HG02642 (cell line): ENCODE data around the gene SCAPER.
"Not testable (repeated sequence)": the region's sequence is repeated elsewhere in the genome, so short reads cannot be mapped to it uniquely, and the experiment has no call there.

Experiments used
- ATAC-seq: cut with Tn5 transposase; IDR thresholded peaks from one replicate; pipeline ENCODE4 v1.9.1; 2021; ENCODE audit warnings: mild to moderate bottlenecking; ENCODE audit not compliant: unreplicated experiment, poor library complexity

Gene SCAPER

DNA sequence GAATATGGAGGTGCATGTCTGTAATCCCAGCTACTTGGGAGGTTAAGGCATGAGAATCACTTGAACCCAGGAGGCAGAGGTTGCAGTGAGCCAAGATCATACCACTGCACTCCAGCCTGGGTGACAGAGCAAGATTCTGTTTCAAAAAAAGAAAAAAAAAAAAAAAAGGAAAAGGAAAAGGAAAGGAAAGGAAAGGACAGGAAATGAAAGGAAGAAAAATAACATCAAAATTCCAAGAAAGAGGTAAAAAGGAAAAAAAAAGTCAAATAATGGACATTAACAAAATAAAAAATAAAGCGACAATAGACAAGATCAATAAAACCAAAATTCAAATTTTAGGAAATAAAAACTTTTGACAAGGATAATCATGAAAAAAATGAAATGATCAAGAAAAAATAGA, 212.6 kb downstream of the SCAPER start:
- not testable (repeated sequence) for ATAC-seq

GRCh38 chr15:76687592-76687991, 217.5 kb downstream of the SCAPER start:
- not testable (repeated sequence) for ATAC-seq

DNA sequence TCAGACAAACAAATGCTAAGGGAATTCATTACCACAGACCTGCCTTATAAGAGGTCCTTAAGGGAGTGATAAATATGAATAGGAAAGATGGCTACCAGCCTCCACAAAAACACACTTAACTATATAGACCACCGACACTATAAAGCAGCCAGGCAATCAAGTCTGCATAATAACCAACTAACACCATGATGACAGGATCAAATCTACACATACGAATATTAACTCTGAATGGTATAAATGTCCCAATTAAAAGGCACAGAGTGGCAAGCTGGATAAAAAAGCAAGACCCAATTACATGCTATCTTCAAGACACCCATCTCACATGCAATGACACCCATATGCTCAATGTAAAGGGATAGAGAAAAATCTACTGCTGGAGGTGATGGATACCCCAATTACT, 221.1 kb downstream of the SCAPER start:
- ATAC-seq = no peak

DNA sequence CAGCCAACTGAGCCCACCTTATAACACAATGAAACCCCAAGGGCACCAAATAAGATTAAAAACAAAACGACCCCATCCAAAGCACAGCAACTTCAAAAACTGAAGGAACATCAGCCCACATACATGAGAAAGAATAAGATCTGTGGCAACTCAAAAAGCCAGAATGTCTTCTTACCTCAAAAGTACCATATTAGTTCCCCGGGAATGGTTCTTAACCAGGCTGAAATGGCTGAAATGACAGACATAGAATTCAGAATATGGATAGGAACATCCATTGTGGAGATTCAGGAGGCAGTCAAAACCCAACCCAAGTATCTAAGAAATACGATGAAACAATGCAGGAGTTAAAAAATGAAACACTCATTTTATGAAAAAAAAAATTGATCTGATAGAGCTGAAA, 222.3 kb downstream of the SCAPER start:
- ATAC-seq = no peak

DNA sequence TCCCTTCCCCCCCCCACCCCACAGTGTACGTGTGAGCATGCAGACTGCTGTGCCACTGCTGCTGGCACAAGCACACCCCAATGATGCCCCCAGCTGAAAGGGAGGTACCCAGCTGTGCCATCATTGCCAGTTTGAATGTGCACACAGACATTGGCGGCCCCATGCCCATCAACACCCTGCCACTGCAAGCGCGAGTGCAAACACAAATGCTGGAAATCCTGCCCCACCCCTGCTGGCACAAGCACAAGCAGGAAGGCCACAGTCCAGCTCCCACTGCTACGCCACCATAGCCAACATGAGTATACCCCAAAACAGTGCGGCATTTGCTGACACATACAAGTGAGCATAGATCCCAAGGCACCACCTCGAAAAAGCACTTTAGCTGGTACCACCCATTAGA, 222.9 kb downstream of the SCAPER start:
- no peak for ATAC-seq

- no peak for ATAC-seq
These were observed 226.4 kb downstream of the SCAPER start for GRCh38 chr15:76678766-76679165.

- no peak for ATAC-seq
These were observed 230.3 kb downstream of the SCAPER start for GRCh38 chr15:76674883-76675282.

- ATAC-seq = no peak
These were observed 235.5 kb downstream of the SCAPER start for GRCh38 chr15:76669521-76670207.

GRCh38 chr15:76668900-76669299, 236.2 kb downstream of the SCAPER start:
- no peak for ATAC-seq

DNA sequence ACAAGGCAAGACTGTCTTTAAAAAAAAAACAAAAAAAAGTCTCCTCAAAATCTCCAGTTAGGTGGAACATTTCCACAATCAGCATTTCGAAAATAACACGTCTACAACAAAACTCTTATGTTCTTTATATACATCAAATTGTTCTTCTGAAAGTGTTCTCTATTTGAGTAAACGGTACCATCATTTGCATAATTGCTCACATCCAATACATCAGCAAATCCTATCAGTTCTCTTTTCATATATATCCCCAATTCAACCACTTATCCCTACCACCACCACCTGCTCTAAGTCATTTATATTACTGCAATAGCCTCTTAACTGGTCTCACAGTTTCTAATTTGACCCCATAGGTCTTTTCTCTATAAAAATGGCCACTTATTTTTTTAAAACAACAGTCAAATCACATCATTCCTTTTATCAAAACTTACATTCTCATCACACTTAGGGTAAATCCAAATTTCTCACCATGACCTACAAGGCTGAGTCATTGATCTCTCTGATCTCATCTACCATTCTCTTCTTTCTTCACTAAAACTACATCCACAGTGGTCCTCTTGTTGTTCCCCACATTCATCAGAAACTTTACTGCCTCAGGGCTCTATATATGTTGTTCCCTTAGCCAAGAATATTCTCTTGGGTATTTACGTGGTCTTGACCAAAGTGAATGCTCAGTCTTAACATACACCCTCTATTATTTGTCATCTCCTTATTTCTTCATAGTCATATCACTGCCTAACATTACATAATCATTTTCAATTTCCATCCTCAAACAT, 237.0 kb downstream of the SCAPER start:
- no peak for ATAC-seq

- no peak for ATAC-seq
These were observed 240.2 kb downstream of the SCAPER start for GRCh38 chr15:76664895-76665294.

- no peak for ATAC-seq
These were observed 240.7 kb downstream of the SCAPER start for GRCh38 chr15:76664411-76664810.

- no peak for ATAC-seq
These were observed 241.6 kb downstream of the SCAPER start for GRCh38 chr15:76663529-76663928.

DNA sequence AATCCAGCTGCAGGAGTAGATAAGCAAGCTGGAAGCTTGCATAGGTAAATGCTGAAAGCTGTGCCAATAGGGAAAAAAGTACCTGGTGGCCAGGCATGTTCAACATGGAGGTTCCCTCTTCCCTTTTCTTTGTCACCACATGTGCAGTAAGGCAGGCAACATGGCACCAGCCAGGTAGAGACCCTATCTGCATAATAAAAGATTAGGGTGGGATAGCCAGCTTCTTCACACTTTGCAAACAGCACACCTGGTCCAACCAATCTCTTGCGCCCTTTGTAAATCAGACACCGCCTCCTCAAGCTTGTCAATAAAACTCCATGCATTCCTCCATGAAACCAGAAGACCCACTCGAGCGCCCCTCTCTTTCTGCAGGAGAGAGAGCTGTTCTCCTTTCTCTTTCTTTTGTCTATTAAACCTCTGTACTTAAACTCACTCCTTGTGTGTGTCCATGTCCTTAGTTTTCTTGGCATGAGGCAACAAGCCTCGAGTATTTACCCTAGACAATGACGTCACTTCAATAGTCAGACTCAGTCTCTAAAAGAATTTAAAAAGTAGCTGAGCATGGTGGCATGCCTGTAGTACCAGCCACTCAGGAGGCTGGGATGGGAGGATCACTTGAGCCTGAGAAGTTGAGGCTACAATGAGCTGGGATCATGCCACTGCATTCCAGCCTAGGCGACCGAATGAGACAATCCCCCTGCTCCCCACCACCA, 256.3 kb downstream of the SCAPER start:
- ATAC-seq = no peak

GRCh38 chr15:76647612-76648011, 257.5 kb downstream of the SCAPER start:
- no peak for ATAC-seq

DNA sequence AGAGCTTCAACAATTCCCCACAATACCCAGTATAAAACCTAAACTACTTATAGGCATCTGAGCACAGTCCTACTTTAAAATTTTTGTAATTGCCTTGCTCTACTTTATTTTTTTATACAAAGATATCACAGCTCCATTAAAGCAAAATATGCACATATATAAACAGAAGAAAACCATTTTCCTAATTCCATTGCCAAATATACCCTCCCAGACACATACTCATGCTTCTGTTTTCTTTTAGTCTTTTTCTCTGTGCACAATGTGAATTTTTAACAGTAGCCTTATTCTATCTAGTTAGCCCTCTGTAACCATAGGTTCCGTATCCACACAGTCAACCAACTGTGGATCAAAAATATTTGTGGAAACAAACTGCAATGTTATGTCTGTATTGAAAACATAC, 260.5 kb downstream of the SCAPER start:
- no peak for ATAC-seq

DNA sequence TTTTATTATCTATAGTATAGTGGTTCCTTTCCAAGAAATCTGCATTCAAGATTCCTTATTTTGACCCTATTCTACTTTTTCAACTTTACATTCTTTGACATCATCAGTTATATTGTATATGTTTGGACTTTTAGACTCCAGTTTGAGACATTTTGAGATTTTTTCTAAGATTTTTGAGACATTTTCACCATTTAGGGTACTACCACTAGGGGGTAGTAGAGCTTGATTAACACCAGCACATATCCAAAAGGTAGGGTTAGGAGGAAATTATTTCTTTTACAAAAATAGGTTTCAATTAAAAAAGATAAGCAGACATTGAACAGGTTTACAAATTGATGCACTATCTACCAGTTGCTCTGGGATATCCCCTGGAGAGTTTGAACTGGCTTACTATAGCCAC, 262.5 kb downstream of the SCAPER start:
- ATAC-seq = no peak

GRCh38 chr15:76637166-76637565, 268.0 kb downstream of the SCAPER start:
- ATAC-seq = no peak

GRCh38 chr15:76636059-76636458, 269.1 kb downstream of the SCAPER start:
- no peak for ATAC-seq

DNA sequence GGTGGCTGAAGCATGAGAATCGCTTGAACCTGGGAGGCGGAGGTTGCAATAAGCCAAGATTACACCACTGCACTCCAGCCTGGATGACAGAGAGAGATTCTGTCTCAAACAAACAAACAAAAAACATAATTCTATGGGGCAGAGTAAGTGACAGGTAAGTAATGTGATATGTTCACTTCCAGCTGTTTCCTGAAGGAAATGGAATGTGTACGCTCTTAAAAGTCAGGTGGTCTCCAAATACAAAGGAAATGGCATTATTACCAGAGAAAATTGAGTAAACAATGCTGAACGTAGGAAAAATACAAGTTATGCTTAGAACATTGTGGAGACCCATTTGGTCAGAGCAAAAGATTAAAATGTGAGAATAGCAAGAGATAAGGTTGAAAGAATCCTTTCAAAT, 278.5 kb downstream of the SCAPER start:
- no peak for ATAC-seq

DNA sequence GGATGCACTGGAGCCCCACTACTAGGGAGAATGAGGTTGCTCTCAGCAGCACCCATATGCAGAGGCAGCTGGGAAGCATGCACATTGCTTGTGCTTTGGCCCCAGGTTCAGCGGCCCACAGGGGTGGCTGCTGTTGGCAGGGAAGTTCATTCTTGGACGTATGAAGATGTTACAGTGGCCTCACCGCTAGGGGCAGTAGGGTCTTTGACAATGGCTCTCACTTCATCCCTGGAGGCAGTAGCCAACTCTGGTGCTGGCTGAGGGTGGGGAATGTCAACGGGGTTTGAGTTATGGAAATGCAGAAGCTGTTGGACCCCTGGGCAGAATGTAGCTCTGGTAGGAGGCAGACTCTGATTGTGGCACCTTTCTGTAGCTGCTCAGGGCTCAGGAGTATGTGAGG, 279.9 kb downstream of the SCAPER start:
- ATAC-seq = no peak
